C4-2B (cell line): ENCODE results near the gene GNAT3.

Experiments
- ZFX ChIP-seq: fragments of 450-650 bp; IDR thresholded peaks from 2 replicates; pipeline ENCODE4 v1.6.1; 2017
- TF ChIP-seq, protein P1 (sequence below): fragments of 450-650 bp; conservative IDR thresholded peaks from 2 replicates; pipeline ENCODE4 v1.5.1; 2017; ENCODE audit warnings: mild to moderate bottlenecking

- TF ChIP-seq, protein P1, sequence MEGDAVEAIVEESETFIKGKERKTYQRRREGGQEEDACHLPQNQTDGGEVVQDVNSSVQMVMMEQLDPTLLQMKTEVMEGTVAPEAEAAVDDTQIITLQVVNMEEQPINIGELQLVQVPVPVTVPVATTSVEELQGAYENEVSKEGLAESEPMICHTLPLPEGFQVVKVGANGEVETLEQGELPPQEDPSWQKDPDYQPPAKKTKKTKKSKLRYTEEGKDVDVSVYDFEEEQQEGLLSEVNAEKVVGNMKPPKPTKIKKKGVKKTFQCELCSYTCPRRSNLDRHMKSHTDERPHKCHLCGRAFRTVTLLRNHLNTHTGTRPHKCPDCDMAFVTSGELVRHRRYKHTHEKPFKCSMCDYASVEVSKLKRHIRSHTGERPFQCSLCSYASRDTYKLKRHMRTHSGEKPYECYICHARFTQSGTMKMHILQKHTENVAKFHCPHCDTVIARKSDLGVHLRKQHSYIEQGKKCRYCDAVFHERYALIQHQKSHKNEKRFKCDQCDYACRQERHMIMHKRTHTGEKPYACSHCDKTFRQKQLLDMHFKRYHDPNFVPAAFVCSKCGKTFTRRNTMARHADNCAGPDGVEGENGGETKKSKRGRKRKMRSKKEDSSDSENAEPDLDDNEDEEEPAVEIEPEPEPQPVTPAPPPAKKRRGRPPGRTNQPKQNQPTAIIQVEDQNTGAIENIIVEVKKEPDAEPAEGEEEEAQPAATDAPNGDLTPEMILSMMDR, result no peak
- no peak for TF ChIP-seq ZFX
Measured at GRCh38 chr7:80515298-80515697, 3.4 kb upstream of the GNAT3 start.
